Liver (tissue), 9 donors: ENCODE data around the gene B3GALT2. TPM values are rescaled to one million over a fixed set of nuclear protein-coding genes. Genes with fewer than 3 reads are reported as not detected.
"Not testable (repeated sequence)": the region's sequence is repeated elsewhere in the genome, so short reads cannot be mapped to it uniquely, and the experiment has no call there.

ENCODE experiments used
- DNase-seq: peaks from one replicate; pipeline ENCODE4 v3.0.0-alpha.2; 2017; ENCODE audit warnings: low spot score
- H3K27ac ChIP-seq, 2 donors: one replicate each; pipeline ENCODE4 v1.7.0; 2013; ENCODE audit warnings: inconsistent platforms in 2 of 2, low read length in 2 of 2, control low read depth in 1 of 2, low read depth in 1 of 2, mild to moderate bottlenecking in 1 of 2
- H3K27me3 ChIP-seq, 4 donors: one replicate each; pipeline versions ENCODE4 v1.6.1 to v1.7.0; 2013; ENCODE audit warnings: low read length in 3 of 4, inconsistent platforms in 1 of 4, mild to moderate bottlenecking in 1 of 4, moderate library complexity in 1 of 4; ENCODE audit not compliant: control insufficient read depth in 4 of 4, insufficient read depth in 4 of 4
- H3K36me3 ChIP-seq, 4 donors: one replicate each; pipeline versions ENCODE4 v1.6.1 to v1.7.0; 2013; ENCODE audit warnings: low read length in 3 of 4, mild to moderate bottlenecking in 3 of 4, low read depth in 1 of 4, moderate library complexity in 1 of 4; ENCODE audit not compliant: control insufficient read depth in 4 of 4, insufficient read depth in 3 of 4
- H3K4me1 ChIP-seq, 4 donors: one replicate each; pipeline versions ENCODE4 v1.6.1 to v1.7.0; 2013; ENCODE audit warnings: low read length in 3 of 4, mild to moderate bottlenecking in 3 of 4, moderate library complexity in 1 of 4; ENCODE audit not compliant: control insufficient read depth in 4 of 4, insufficient read depth in 4 of 4
- H3K4me3 ChIP-seq, 3 donors: one replicate each; pipeline versions ENCODE4 v1.6.1 to v1.7.0; 2013; ENCODE audit warnings: low read length in 3 of 3, control low read depth in 1 of 3, low read depth in 1 of 3, mild to moderate bottlenecking in 1 of 3
- H3K9ac ChIP-seq, 2 donors: one replicate each; pipeline ENCODE4 v1.7.0; 2013; ENCODE audit warnings: low read length in 2 of 2, mild to moderate bottlenecking in 2 of 2, moderate library complexity in 2 of 2, control low read depth in 1 of 2, low read depth in 1 of 2
- H3K9me3 ChIP-seq, 4 donors: one replicate each; pipeline versions ENCODE4 v1.6.1 to v1.7.0; 2013; ENCODE audit warnings: low read length in 3 of 4; ENCODE audit not compliant: control insufficient read depth in 4 of 4
- CTCF ChIP-seq: fragments of 150-350 bp; IDR thresholded peaks from 2 replicates; pipeline ENCODE4 v1.5.1; 2017; ENCODE audit warnings: improper control_type of control experiment, low read depth, low read length; ENCODE audit not compliant: missing input control
- EGR1 ChIP-seq, 2 donors: IDR thresholded peaks; 2 replicates each; pipeline ENCODE4 v1.6.1; 2016 to 2018; ENCODE audit warnings: antibody characterized with exemption in 2 of 2, low read depth in 2 of 2
- FOXA1 ChIP-seq: IDR thresholded peaks from 2 replicates; pipeline ENCODE4 v1.6.1; 2016; ENCODE audit warnings: antibody characterized with exemption
- FOXA2 ChIP-seq: IDR thresholded peaks from 2 replicates; pipeline ENCODE4 v1.6.1; 2016; ENCODE audit warnings: antibody characterized with exemption
- GABPA ChIP-seq, 2 donors: IDR thresholded peaks in 1 of 2; conservative IDR thresholded peaks in 1 of 2; 2 replicates each; pipeline ENCODE4 v1.6.1; 2016; ENCODE audit warnings: antibody characterized with exemption in 2 of 2, mild to moderate bottlenecking in 1 of 2, moderate library complexity in 1 of 2
- HNF4A ChIP-seq, 2 donors: conservative IDR thresholded peaks; 2 replicates each; pipeline ENCODE4 v1.6.1; 2016; ENCODE audit warnings: antibody characterized with exemption in 2 of 2, mild to moderate bottlenecking in 2 of 2
- MAX ChIP-seq: IDR thresholded peaks from 2 replicates; pipeline ENCODE4 v1.6.1; 2016; ENCODE audit warnings: antibody characterized with exemption
- NR2F2 ChIP-seq: IDR thresholded peaks from 2 replicates; pipeline ENCODE4 v1.6.1; 2016; ENCODE audit warnings: antibody characterized with exemption
- RXRA ChIP-seq, 2 donors: IDR thresholded peaks; 2 replicates each; pipeline ENCODE4 v1.6.1; 2017 to 2018; ENCODE audit warnings: antibody characterized with exemption in 2 of 2, mild to moderate bottlenecking in 1 of 2
- SP1 ChIP-seq: IDR thresholded peaks from 2 replicates; pipeline ENCODE4 v1.6.1; 2018; ENCODE audit warnings: antibody characterized with exemption, mild to moderate bottlenecking
- TAF1 ChIP-seq: conservative IDR thresholded peaks from 2 replicates; pipeline ENCODE4 v1.6.1; 2016; ENCODE audit warnings: antibody characterized with exemption, mild to moderate bottlenecking
- YY1 ChIP-seq: IDR thresholded peaks from 2 replicates; pipeline ENCODE4 v1.6.1; 2016; ENCODE audit warnings: antibody characterized with exemption, mild to moderate bottlenecking
- ZBTB33 ChIP-seq: IDR thresholded peaks from 2 replicates; pipeline ENCODE4 v1.6.1; 2016; ENCODE audit warnings: antibody characterized with exemption
- WGBS: extraction: QIAGEN DNeasy Blood & Tissue Kit; methylation state at CpG from one replicate; pipeline ENCODE4 v1.1.7; 2013; 5-methylcytosine and 5-hydroxymethylcytosine counted together
- polyA plus RNA-seq, 2 donors: library from polyadenylated mRNA; stranded (reverse) in 1 of 2; unstranded in 1 of 2; fragments of 200-250 nt in 1 of 2; fragments of >200 nt in 1 of 2; fragmentation: Nextera tagmentation in 1 of 2; extraction: Ambion mirVana in 1 of 2; gene quantifications; one replicate each; pipeline versions ENCODE4 v1.2.1 to v1.2.3, GENCODE V29; 2013 to 2015
- total RNA-seq, 2 donors: library from RNA; depleted of rRNA; stranded (reverse); fragments of >200 nt; gene quantifications; one replicate each; pipeline ENCODE4 v1.2.3, GENCODE V29; 2014
- TF ChIP-seq, protein P1 (sequence below): IDR thresholded peaks from 2 replicates; pipeline ENCODE4 v1.6.1; 2016; ENCODE audit warnings: antibody characterized with exemption
- donor health status: healthy.
- donor health status: healthy.
- donor health status: healthy.
- donor health status: healthy.
- donor health status: healthy.

B3GALT2 gene
- total and polyA plus RNA-seq, 4 donors, result 0.10 to 1.9 (median 0.35) TPM

DNA sequence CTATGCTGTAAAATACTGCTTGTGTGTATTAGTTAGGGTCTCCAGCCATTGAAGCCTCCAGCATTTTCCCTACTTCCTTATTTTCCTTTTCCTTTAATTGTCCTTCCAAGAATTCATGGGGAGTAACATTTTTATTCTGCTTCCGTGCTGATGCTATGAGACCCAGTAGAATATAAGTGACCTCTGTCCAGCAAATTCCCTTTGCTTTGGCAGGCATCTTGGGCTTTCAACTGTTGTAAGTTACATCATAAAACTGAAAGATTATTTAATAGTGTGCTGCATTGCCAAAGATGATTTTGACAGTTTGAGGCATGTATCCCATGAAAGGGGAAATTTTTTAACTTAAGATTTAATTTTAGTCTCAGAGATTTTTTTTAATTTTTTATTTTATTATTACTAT lies 48.1 kb upstream of the B3GALT2 start:
- Histone ChIP-seq H3K9me3 (no peaks in the 10 kb centered on the region), H3K4me1 (no peaks in the 10 kb centered on the region), H3K36me3 (peaks cover 0 to 16% (median 4%) of the 10 kb centered on the region in 4 donors), H3K27me3 (no peaks in the 10 kb centered on the region), H3K9ac (no peak overlapping the region), H3K4me3 (no peak overlapping the region), H3K27ac (no peak overlapping the region)
- WGBS, result 40% methylated on average over 1 of the region's 1 CpG
- no peak for DNase-seq
- TF ChIP-seq GABPA (IDR thresholded peaks at IDR 0.05 in 1 of 2, conservative IDR thresholded peaks at IDR 0.05 in 1 of 2) (no peak), SP1 (no peak), FOXA1 (no peak), TAF1 (no peak), FOXA2 (no peak), MAX (no peak), YY1 (no peak), EGR1 (IDR thresholded peaks at IDR 0.05; ENCODE audit: low read depth in 2 of 2) (no peak), ZBTB33 (no peak), CTCF (no peak), NR2F2 (no peak), RXRA (IDR thresholded peaks at IDR 0.05) (no peak), HNF4A (conservative IDR thresholded peaks at IDR 0.05) (no peak)
- TF ChIP-seq, protein P1, sequence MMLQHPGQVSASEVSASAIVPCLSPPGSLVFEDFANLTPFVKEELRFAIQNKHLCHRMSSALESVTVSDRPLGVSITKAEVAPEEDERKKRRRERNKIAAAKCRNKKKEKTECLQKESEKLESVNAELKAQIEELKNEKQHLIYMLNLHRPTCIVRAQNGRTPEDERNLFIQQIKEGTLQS, result no peak

GRCh38 chr1:193231146-193231545 lies 44.7 kb upstream of the B3GALT2 start:
- H3K27me3 ChIP-seq, H3K9ac ChIP-seq, DNase-seq, H3K4me3 ChIP-seq, H3K27ac ChIP-seq, H3K36me3 ChIP-seq, H3K4me1 ChIP-seq, H3K9me3 ChIP-seq: not testable (repeated sequence)

- H3K9ac ChIP-seq, result no peak overlapping the region
- H3K4me3 ChIP-seq, result no peak overlapping the region
- H3K9me3 ChIP-seq, result no peaks in the 10 kb centered on the region
- 86% methylated on average over 3 of the region's 3 CpGs for WGBS
- H3K27me3 ChIP-seq, result no peaks in the 10 kb centered on the region
- H3K27ac ChIP-seq, result no peak overlapping the region
- DNase-seq, result no peak
- peaks cover 0 to 4% (median 3%) of the 10 kb centered on the region in 4 donors for H3K36me3 ChIP-seq
- TF ChIP-seq RXRA (IDR thresholded peaks at IDR 0.05), result no peak
- no peak for TF ChIP-seq GABPA (IDR thresholded peaks at IDR 0.05 in 1 of 2, conservative IDR thresholded peaks at IDR 0.05 in 1 of 2)
- no peak for TF ChIP-seq ZBTB33
- TF ChIP-seq, protein P1, result no peak
- no peak for TF ChIP-seq EGR1 (IDR thresholded peaks at IDR 0.05; ENCODE audit: low read depth in 2 of 2)
- no peak for TF ChIP-seq TAF1
- TF ChIP-seq FOXA1, result no peak
- no peaks in the 10 kb centered on the region for H3K4me1 ChIP-seq
Measured at GRCh38 chr1:193229136-193229535, 42.7 kb upstream of the B3GALT2 start.
